GM12873 (cell line): ENCODE measurements around the gene OR2B3.

Source experiments
- TF ChIP-seq, protein P1 (sequence below): IDR thresholded peaks from 2 replicates; pipeline ENCODE4 v1.5.1; 2012; ENCODE audit warnings: low read depth, mild to moderate bottlenecking, moderate library complexity, low read length, control low read depth; ENCODE audit not compliant: insufficient read depth; ENCODE audit errors: missing control alignments

OR2B3 gene

DNA sequence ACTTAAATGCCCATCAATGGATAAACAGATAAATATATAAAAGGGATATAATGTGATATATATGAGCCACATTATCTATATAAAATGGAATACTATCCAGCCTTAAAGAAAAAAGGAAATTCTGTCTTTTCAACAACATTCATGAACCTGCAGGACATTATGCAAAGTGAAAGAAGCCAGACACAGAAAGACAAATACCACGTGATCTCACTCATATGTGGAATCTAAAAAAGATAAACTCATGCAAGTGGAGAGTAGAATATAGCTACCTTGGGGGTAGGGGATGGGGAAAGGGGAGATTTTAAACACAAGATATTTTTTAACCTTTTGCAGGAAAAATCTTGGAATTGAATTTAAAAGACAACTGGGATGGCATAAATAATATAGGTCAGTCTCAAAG lies 10.7 kb upstream of the OR2B3 start:
- TF ChIP-seq, protein P1, sequence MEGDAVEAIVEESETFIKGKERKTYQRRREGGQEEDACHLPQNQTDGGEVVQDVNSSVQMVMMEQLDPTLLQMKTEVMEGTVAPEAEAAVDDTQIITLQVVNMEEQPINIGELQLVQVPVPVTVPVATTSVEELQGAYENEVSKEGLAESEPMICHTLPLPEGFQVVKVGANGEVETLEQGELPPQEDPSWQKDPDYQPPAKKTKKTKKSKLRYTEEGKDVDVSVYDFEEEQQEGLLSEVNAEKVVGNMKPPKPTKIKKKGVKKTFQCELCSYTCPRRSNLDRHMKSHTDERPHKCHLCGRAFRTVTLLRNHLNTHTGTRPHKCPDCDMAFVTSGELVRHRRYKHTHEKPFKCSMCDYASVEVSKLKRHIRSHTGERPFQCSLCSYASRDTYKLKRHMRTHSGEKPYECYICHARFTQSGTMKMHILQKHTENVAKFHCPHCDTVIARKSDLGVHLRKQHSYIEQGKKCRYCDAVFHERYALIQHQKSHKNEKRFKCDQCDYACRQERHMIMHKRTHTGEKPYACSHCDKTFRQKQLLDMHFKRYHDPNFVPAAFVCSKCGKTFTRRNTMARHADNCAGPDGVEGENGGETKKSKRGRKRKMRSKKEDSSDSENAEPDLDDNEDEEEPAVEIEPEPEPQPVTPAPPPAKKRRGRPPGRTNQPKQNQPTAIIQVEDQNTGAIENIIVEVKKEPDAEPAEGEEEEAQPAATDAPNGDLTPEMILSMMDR = no peak

DNA sequence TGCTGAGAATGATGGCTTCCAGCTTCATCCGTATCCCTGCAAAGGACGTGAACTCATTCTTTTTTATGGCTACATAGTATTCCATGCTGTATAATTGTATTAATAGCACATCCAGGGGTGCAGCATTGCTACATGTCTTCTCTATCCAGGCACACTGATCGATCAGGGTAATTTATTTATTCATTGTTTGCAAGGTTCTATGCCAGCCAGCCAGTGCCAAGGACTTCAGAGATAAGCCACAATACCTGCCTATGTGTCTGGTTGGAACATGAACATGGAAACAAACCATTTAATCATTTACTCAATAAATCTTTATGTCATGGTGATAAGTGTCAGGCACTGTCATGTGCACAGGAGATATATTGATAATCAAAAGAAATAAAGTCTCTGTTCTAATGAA lies 5.8 kb upstream of the OR2B3 start:
- TF ChIP-seq, protein P1 = no peak

DNA sequence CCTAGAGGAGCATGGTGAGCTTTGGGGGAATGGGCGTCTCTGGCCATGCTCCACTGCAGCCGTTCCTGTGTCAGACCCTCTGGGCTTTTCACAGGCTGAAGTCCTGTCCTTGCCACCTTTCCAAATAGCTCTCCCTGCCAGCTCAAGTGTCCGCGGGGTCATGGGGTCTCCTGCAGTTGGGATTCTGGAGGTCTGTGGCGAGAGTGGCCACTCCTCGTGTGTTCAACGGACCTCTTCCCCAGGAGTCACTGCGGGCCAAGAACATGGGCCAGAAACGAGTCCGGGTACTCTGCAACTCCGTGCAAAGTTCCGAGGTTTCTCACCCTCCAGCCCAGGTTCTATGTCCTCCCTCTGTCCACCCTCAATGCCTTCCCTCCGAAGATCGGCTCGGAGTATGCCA lies 4.7 kb downstream of the OR2B3 start:
- TF ChIP-seq, protein P1 = no peak

DNA sequence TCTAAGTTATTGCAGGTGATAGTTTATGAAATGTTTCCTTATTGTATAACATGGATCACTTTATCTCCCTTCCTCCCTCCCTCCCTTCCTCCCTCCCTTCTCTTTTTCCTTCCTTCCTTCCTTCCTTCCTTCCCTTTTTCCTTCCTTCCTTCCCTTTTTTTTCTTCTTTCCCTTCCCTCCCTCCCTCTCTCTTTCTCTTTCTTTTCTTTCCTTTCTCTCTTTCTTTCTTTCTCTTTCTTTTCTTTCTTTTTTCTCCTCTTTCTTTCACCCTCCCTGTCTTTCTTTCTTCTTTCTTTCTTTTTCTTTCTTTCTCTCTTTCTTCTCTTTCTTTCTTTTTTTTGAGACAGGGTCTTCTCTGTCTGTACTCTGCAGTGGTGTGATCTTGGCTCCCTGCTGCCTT lies 5.8 kb downstream of the OR2B3 start:
- TF ChIP-seq, protein P1 = no peak

DNA sequence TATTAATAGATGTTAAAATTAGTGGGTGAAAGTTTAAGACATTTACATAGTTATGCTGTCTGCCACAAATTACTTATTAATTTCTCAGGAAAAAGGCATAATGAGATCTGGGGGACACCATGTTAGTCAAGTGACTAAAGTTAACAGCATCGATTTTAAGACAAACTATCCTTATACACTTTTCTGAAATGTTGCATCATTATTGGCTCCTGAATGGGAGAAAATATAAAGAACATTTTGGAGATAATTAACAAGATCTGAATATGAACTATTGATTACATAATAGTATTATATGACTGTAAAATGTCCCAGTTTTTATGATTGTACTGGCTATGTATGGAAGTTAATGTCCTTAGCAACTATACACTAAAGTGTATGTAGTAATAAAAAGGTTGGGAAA lies 7.9 kb downstream of the OR2B3 start:
- TF ChIP-seq, protein P1 = no peak

DNA sequence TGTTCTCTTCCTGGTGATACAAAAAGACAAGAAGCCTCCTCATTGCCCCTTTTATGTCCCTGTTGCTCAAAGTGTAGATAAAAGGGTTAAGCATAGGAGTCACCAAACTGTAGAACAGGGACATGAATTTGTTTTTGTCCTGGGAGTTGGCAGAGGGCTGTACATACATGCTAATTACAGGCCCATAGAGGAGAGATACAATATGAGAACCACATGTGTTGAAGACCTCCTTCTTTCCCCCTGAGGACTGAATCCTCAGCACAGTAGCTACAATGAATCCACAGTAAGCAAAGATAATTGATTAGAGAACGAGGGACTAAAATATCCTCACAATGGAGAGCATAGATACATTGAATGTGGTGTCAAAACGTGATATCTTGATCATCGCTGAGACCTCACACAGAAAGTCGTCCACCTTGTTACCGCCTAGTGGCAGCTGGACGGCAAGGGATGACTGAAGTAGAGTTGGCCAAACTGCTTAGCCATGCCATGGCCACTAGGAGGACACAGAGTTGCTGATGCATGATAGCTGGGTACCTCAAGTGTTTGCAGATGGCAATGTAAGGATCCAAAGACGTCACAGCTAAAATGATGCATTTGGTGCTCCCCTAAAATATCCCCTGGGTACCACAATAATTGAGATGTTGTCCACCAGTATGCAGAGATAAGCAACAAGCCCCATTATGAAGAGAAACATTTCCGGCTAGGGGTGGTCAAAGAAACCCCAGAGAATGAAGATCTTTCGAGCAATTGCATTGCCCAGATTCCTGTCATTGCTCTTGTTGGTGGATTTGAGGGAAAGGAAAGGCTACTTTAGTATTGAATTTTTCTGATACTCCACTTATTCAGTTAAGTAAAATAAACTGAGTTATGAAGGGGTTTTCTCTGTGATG lies 15.0 kb downstream of the OR2B3 start:
- TF ChIP-seq, protein P1 = peak; percentile 73

DNA sequence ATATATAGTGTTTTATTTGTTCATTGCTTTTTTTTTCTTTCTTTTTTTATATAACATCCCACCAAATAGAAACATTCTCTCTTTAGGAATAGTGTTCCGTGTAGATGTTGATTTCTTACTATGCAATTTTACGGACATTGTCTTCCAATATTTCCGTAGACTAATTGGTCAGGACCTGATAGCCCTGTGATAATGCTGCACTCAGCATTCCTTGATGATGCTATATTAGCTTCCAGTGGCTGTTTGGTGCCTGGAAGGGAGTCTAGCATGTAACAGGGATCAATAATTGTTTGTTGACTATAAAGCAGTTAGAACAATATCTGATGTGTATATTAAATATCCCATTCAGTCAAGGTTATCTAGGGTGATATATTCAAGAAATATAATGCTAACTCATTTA lies 35.4 kb downstream of the OR2B3 start:
- TF ChIP-seq, protein P1 = no peak
